ENCODE measurements around the gene RNF182. TPM values are rescaled to one million over a fixed set of nuclear protein-coding genes. Genes with fewer than 3 reads are reported as not detected.

Gene RNF182
- total RNA-seq, 1 donor from 2014 or later = 2.8 TPM

DNA sequence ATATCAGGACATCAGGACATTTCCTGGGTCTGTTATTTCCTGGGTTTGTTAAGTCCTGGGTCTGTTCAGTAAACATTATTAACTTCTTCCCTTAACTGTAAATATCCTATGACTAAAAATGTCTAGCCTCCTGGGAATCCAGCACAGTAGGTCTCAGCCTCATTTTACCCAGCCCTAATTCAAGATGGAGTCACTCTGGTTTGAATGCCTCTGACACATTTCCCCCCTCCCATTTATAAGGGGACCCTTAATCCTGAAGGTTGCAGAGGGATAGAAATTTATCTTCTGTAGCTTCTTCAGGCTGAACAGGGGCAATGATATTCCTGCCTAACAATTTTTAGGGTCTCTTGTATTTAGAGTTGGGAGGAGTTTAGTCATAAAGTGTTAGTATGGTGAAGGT lies 21.8 kb downstream of the RNF182 start:
- no peak for DNase-seq (ENCODE audit: extremely low spot score, unreplicated experiment)
- Mint-ChIP-seq H3K4me1 (ENCODE audit: unreplicated experiment) (no peaks in the 10 kb centered on the region), H3K27me3 (no peaks in the 10 kb centered on the region), H3K36me3 (no peaks in the 10 kb centered on the region), H3K4me3 (no peak overlapping the region), H3K27ac (no peak overlapping the region), H3K9me3 (peaks cover 11% of the 10 kb centered on the region)
- TF ChIP-seq, protein P1, sequence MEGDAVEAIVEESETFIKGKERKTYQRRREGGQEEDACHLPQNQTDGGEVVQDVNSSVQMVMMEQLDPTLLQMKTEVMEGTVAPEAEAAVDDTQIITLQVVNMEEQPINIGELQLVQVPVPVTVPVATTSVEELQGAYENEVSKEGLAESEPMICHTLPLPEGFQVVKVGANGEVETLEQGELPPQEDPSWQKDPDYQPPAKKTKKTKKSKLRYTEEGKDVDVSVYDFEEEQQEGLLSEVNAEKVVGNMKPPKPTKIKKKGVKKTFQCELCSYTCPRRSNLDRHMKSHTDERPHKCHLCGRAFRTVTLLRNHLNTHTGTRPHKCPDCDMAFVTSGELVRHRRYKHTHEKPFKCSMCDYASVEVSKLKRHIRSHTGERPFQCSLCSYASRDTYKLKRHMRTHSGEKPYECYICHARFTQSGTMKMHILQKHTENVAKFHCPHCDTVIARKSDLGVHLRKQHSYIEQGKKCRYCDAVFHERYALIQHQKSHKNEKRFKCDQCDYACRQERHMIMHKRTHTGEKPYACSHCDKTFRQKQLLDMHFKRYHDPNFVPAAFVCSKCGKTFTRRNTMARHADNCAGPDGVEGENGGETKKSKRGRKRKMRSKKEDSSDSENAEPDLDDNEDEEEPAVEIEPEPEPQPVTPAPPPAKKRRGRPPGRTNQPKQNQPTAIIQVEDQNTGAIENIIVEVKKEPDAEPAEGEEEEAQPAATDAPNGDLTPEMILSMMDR (conservative IDR thresholded peaks at IDR 0.05) = no peak

DNA sequence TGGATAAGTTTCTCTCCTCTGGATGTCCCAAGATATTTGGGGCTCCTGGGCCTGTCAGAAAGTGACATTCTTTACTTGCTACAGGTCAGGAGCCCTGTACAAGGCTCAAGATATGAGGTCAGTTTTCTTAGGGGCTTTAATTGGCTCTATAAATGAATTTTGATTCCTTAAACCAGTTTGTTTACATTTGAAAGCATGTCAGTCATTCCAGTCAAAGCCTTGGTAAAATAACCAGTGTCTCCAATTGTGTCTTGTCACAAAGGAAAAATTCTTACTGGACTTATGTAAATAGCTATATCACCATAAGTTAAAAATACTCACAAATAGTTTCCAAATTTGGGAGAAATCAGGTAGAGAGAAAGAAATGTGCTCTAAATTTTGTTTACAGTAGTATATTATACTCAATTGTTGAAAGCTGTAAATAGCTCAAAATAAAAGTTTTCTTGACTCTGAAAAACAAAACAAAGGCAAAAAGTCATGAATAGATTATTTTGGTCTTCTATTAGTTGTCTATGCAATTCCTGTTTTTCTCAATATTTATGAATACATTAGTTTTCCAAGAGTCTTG lies 22.9 kb downstream of the RNF182 start:
- TF ChIP-seq, protein P1 (conservative IDR thresholded peaks at IDR 0.05) = no peak
- Mint-ChIP-seq H3K36me3 (no peaks in the 10 kb centered on the region), H3K9me3 (peaks cover 11% of the 10 kb centered on the region), H3K4me3 (no peak overlapping the region), H3K4me1 (ENCODE audit: unreplicated experiment) (no peaks in the 10 kb centered on the region), H3K27me3 (no peaks in the 10 kb centered on the region), H3K27ac (no peak overlapping the region)
- DNase-seq (ENCODE audit: extremely low spot score, unreplicated experiment) = no peak

DNA sequence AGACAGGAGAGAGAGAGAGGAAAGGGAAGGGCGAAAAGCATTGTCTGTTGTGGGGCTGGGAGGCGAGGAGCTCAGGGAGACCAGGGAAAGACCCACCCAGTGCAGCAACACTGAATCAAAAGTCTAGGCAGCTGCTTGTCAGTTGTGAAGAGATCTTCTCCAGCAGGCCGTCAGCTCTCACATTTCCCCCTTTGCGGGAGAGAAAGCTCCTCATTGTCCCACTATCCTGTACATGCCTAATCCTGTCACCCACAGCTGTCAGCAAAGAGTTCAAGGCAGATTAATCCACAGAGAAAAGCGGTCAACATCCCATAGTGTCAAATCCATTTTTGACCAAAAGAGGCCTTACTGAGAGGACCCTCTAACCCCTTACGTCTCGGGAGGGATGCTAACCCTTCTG lies 27.3 kb downstream of the RNF182 start:
- Mint-ChIP-seq H3K9me3 (peaks cover 6% of the 10 kb centered on the region), H3K36me3 (no peaks in the 10 kb centered on the region), H3K4me1 (ENCODE audit: unreplicated experiment) (no peaks in the 10 kb centered on the region), H3K27ac (peak overlapping the region; percentile 33), H3K27me3 (no peaks in the 10 kb centered on the region), H3K4me3 (no peak overlapping the region)
- TF ChIP-seq, protein P1 (conservative IDR thresholded peaks at IDR 0.05) = no peak
- DNase-seq (ENCODE audit: extremely low spot score, unreplicated experiment) = no peak

DNA sequence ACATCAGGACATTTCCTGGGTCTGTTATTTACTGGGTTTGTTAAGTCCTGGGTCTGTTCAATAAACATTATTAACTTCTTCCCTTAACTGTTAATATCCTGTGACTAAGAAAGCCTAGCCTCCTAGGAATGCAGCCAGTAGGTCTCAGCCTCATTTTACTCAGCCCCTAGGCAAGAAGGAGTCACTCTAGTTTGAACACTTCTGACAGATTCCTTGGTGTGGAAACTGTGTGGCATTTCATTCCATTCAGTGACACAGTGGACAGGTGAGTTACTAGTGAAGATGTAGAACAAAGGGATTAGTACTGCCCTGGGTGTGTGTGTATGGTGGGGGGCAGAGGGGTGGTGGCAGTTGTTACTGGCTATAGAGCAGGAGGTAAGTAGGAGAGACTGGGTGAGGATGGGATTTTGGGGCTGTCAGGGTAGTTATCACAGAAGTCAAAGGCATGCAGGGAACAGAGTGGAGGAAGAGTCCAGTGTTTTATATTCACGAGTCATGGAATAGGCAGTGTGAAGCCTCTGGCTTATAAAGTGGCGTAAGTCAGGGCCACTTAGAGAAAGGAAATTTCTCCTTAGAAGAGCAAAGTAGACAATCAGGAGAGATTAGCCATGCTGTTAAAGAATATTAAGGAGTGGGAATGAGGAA lies 28.4 kb downstream of the RNF182 start:
- no peaks in the 10 kb centered on the region for H3K27me3 Mint-ChIP-seq
- H3K36me3 Mint-ChIP-seq = no peaks in the 10 kb centered on the region
- TF ChIP-seq, protein P1 (conservative IDR thresholded peaks at IDR 0.05) = no peak
- peak overlapping the region; percentile 89 for H3K27ac Mint-ChIP-seq
- peak overlapping the region; percentile 32 for H3K4me3 Mint-ChIP-seq
- no peaks in the 10 kb centered on the region for H3K4me1 Mint-ChIP-seq (ENCODE audit: unreplicated experiment)
- peaks cover 6% of the 10 kb centered on the region for H3K9me3 Mint-ChIP-seq
- no peak for DNase-seq (ENCODE audit: extremely low spot score, unreplicated experiment)

DNA sequence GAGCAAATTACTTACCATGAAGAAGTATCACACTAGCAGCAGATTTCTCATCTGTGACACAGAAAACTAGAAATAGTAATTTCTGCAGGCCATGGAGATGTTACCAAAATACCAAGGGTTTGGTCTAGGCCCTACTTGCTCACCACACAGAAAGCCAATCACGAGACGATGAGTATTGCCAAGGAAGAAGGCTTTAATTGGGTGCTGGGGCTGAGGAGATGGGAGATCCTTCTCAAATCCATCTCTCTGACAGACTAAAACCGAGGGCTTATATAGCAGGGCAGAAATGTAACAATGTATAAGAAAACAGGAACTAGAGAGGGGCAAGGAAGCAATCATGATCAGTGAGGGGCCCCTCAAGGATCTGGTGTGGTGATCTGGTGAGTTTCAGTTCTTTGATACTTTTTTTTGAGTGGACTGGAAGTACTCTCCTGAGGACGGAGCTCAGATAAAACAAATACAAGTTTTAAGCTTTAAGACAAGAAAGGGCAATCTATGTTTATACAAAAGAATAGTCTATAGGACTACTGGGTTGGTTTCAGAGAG lies 40.9 kb downstream of the RNF182 start:
- H3K9me3 Mint-ChIP-seq = peaks cover 7% of the 10 kb centered on the region

More for the DNA sequence above, 40.9 kb downstream of the RNF182 start:
- Mint-ChIP-seq H3K27ac (no peak overlapping the region), H3K4me3 (no peak overlapping the region), H3K4me1 (ENCODE audit: unreplicated experiment) (no peaks in the 10 kb centered on the region), H3K36me3 (no peaks in the 10 kb centered on the region), H3K27me3 (no peaks in the 10 kb centered on the region)
- DNase-seq (ENCODE audit: extremely low spot score, unreplicated experiment) = no peak
- TF ChIP-seq, protein P1 (conservative IDR thresholded peaks at IDR 0.05) = no peak

All from type B pancreatic cell (in vitro differentiated cells).